OCI-LY1 (cell line): Measurements from ENCODE around the gene ANKRD40CL.

Experiments
- H2AFZ ChIP-seq: fragments of 200-600 bp; sonication (generic), shearing (Covaris generic); 2 replicates; pipeline ENCODE4 v1.6.0; 2014; ENCODE audit warnings: antibody characterized with exemption, mild to moderate bottlenecking, low read length
- H3F3A ChIP-seq: fragments of 200-600 bp; sonication (generic), shearing (Covaris generic); 2 replicates; pipeline ENCODE4 v1.6.0; 2014; ENCODE audit warnings: mild to moderate bottlenecking, antibody characterized with exemption, low read length, moderate library complexity; ENCODE audit not compliant: insufficient read depth
- H3K27ac ChIP-seq: fragments of 200-600 bp; sonication (generic); 2 replicates; pipeline ENCODE4 v1.5.1; 2014; ENCODE audit warnings: low read length, mixed run types, mild to moderate bottlenecking, low read depth; ENCODE audit not compliant: poor library complexity, severe bottlenecking
- H3K27me3 ChIP-seq: fragments of 200-600 bp; sonication (generic); 2 replicates; pipeline ENCODE4 v1.6.0; 2014; ENCODE audit warnings: antibody characterized with exemption, mild to moderate bottlenecking, low read length, moderate library complexity; ENCODE audit not compliant: insufficient read depth
- H3K36me3 ChIP-seq: fragments of 200-600 bp; sonication (generic); 2 replicates; pipeline ENCODE4 v1.6.1; 2014; ENCODE audit warnings: mild to moderate bottlenecking, antibody characterized with exemption, low read length, moderate library complexity, mixed read lengths; ENCODE audit not compliant: insufficient read depth
- H3K4me1 ChIP-seq: fragments of 200-600 bp; sonication (generic); 2 replicates; pipeline ENCODE4 v1.5.1; 2014; ENCODE audit warnings: mild to moderate bottlenecking, low read length, moderate library complexity; ENCODE audit not compliant: insufficient read depth, severe bottlenecking
- H3K4me2 ChIP-seq: fragments of 200-600 bp; sonication (generic), shearing (Covaris generic); 2 replicates; pipeline ENCODE4 v1.6.1; 2014; ENCODE audit warnings: low read length
- H3K4me3 ChIP-seq: fragments of 200-600 bp; sonication (generic); 2 replicates; pipeline ENCODE4 v1.5.1; 2014; ENCODE audit warnings: low read length, low read depth, mild to moderate bottlenecking, mixed read lengths; ENCODE audit not compliant: poor library complexity, severe bottlenecking
- H3K79me2 ChIP-seq: fragments of 200-600 bp; shearing (Covaris generic); 2 replicates; pipeline ENCODE4 v1.6.1; 2016; ENCODE audit warnings: mixed run types, low read length, mixed read lengths; ENCODE audit not compliant: insufficient read depth
- H3K9ac ChIP-seq: fragments of 200-600 bp; sonication (generic), shearing (Covaris generic); 2 replicates; pipeline ENCODE4 v1.6.1; 2014; ENCODE audit warnings: mild to moderate bottlenecking, low read length, mixed read lengths
- H3K9me2 ChIP-seq: fragments of 200-600 bp; sonication (generic), shearing (Covaris generic); 2 replicates; pipeline ENCODE4 v1.6.1; 2014; ENCODE audit warnings: low read depth, mild to moderate bottlenecking, low read length, mixed read lengths
- H3K9me3 ChIP-seq: fragments of 200-600 bp; shearing (Covaris generic); 2 replicates; pipeline ENCODE4 v1.6.1; 2014; ENCODE audit warnings: low read length, mixed read lengths
- H4K20me1 ChIP-seq: fragments of 200-600 bp; sonication (generic), shearing (Covaris generic); 2 replicates; pipeline ENCODE4 v1.6.0; 2016; ENCODE audit warnings: mild to moderate bottlenecking, low read length; ENCODE audit not compliant: insufficient read depth
- EZH2 ChIP-seq: fragments of 200-600 bp; sonication (generic), shearing (Covaris generic); IDR thresholded peaks from 2 replicates; pipeline ENCODE4 v1.8.0; 2017; ENCODE audit warnings: borderline replicate concordance, mixed run types, mild to moderate bottlenecking, antibody characterized with exemption, low read length, moderate library complexity, mixed read lengths
- TF ChIP-seq, protein P1 (sequence below): fragments of 200-600 bp; sonication (generic), shearing (Covaris generic); IDR thresholded peaks from 2 replicates; pipeline ENCODE4 v1.5.1; 2017; ENCODE audit warnings: mild to moderate bottlenecking, antibody characterized with exemption, low read length, moderate library complexity, mixed read lengths

ANKRD40CL gene

GRCh38 chr17:50767030-50767429 lies 288 bp downstream of the ANKRD40CL start:
- TF ChIP-seq, protein P1, sequence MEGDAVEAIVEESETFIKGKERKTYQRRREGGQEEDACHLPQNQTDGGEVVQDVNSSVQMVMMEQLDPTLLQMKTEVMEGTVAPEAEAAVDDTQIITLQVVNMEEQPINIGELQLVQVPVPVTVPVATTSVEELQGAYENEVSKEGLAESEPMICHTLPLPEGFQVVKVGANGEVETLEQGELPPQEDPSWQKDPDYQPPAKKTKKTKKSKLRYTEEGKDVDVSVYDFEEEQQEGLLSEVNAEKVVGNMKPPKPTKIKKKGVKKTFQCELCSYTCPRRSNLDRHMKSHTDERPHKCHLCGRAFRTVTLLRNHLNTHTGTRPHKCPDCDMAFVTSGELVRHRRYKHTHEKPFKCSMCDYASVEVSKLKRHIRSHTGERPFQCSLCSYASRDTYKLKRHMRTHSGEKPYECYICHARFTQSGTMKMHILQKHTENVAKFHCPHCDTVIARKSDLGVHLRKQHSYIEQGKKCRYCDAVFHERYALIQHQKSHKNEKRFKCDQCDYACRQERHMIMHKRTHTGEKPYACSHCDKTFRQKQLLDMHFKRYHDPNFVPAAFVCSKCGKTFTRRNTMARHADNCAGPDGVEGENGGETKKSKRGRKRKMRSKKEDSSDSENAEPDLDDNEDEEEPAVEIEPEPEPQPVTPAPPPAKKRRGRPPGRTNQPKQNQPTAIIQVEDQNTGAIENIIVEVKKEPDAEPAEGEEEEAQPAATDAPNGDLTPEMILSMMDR: no peak
- TF ChIP-seq EZH2: no peak
- H3K4me1 ChIP-seq: peaks cover 42% of the 10 kb centered on the region
- no peaks in the 10 kb centered on the region for H3K9me2 ChIP-seq
- no peak overlapping the region for H3K4me3 ChIP-seq
- no peak overlapping the region for H2AFZ ChIP-seq
- H3K36me3 ChIP-seq: no peaks in the 10 kb centered on the region
- no peaks in the 10 kb centered on the region for H3K79me2 ChIP-seq
- no peaks in the 10 kb centered on the region for H3K27me3 ChIP-seq
- no peak overlapping the region for H3K27ac ChIP-seq
- H3K9me3 ChIP-seq: no peaks in the 10 kb centered on the region
- no peaks in the 10 kb centered on the region for H4K20me1 ChIP-seq
- H3F3A ChIP-seq: no peaks in the 10 kb centered on the region
- no peak overlapping the region for H3K9ac ChIP-seq
- H3K4me2 ChIP-seq: no peak overlapping the region

- Histone ChIP-seq H3K27me3 (no peaks in the 10 kb centered on the region), H3K36me3 (no peaks in the 10 kb centered on the region), H3K4me3 (no peak overlapping the region), H3K4me2 (no peak overlapping the region; the same call in 1 of the 2 replicates), H3K9me3 (no peaks in the 10 kb centered on the region), H2AFZ (no peak overlapping the region), H3K27ac (peak overlapping the region; percentile 78), H3K9me2 (no peaks in the 10 kb centered on the region), H3K4me1 (peaks cover 39% of the 10 kb centered on the region), H4K20me1 (no peaks in the 10 kb centered on the region), H3K9ac (peak overlapping the region; percentile 53; the same call in 1 of the 2 replicates), H3K79me2 (no peaks in the 10 kb centered on the region), H3F3A (no peaks in the 10 kb centered on the region)
- TF ChIP-seq EZH2: no peak
- TF ChIP-seq, protein P1: no peak
These were observed 895 bp downstream of the ANKRD40CL start for GRCh38 chr17:50766222-50767023.

DNA sequence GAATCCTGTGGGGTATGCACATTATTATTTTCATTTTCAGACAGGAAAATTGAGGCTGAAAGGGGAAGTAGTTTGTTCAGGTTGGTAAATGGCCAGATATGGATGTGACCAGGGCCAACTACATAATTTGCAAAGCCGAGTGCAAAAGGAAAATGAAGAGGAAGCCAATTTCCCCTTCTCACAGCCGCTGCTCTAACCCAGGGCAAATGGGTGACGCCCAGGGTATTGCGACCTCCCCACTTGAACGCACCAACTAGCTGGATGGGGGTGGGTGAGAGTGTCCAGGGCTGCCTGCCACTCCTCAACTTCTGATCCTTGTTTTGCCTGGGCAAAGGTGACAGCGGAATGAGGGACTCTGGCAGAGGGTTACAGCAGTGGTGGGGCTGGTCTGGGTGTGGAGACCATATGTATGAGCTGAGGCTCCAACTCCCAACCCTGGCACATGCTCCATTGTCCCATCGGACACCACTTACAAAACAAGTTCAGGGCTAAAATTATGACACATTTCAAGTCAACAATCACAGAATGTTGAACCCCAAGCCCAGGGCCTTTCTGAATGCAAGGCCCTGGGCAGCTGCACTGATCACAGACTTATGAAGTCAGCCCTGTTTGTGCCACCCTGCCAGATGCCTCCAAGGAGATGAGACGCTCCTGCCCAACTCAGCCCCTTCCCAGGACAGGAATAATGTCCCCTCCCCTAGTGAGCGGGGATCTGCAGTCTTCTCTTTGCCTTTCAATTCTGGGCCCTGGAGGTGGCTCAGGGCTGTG lies 1.7 kb downstream of the ANKRD40CL start:
- Histone ChIP-seq H3K4me1 (peaks cover 39% of the 10 kb centered on the region), H3F3A (no peaks in the 10 kb centered on the region), H3K4me3 (peak overlapping the region; percentile 22), H3K4me2 (peak overlapping the region; percentile 64), H2AFZ (peak overlapping the region; percentile 75; the same call in 1 of the 2 replicates), H3K9ac (peak overlapping the region; percentile 53; the same call in 1 of the 2 replicates), H4K20me1 (no peaks in the 10 kb centered on the region), H3K36me3 (no peaks in the 10 kb centered on the region), H3K79me2 (no peaks in the 10 kb centered on the region), H3K9me3 (no peaks in the 10 kb centered on the region), H3K27me3 (no peaks in the 10 kb centered on the region), H3K27ac (peak overlapping the region; percentile 78), H3K9me2 (no peaks in the 10 kb centered on the region)
- TF ChIP-seq, protein P1: no peak
- no peak for TF ChIP-seq EZH2
